Muscle layer of duodenum (tissue), 2 donors: Measurements from ENCODE around the gene TXNIP.

Experiments
- H3K27ac ChIP-seq: one replicate; pipeline ENCODE4 v1.7.0; 2013; ENCODE audit warnings: mild to moderate bottlenecking, low read length
- H3K27me3 ChIP-seq: one replicate; pipeline ENCODE4 v1.7.0; 2013; ENCODE audit warnings: low read depth, mild to moderate bottlenecking, control low read depth, low read length
- H3K36me3 ChIP-seq, 2 donors: one replicate each; pipeline ENCODE4 v1.7.0; 2013; ENCODE audit warnings: low read length in 2 of 2, control low read depth in 1 of 2, mild to moderate bottlenecking in 1 of 2; ENCODE audit not compliant: insufficient read depth in 2 of 2, control insufficient read depth in 1 of 2
- H3K4me1 ChIP-seq, 2 donors: one replicate each; pipeline ENCODE4 v1.7.0; 2013; ENCODE audit warnings: low read length in 2 of 2, mild to moderate bottlenecking in 2 of 2, control low read depth in 1 of 2, moderate library complexity in 1 of 2; ENCODE audit not compliant: insufficient read depth in 2 of 2, control insufficient read depth in 1 of 2
- H3K4me3 ChIP-seq, 2 donors: one replicate each; pipeline ENCODE4 v1.7.0; 2013; ENCODE audit warnings: low read length in 2 of 2, low read depth in 1 of 2, mild to moderate bottlenecking in 1 of 2
- H3K9me3 ChIP-seq, 2 donors: one replicate each; pipeline ENCODE4 v1.7.0; 2013; ENCODE audit warnings: low read length in 2 of 2, control low read depth in 1 of 2, mild to moderate bottlenecking in 1 of 2; ENCODE audit not compliant: control insufficient read depth in 1 of 2
- donor health status: healthy.

The TXNIP gene

GRCh38 chr1:145959957-145960467 is 36.4 kb downstream of the TXNIP start:
- peaks cover 4% of the 10 kb centered on the region for H3K27me3 ChIP-seq
- no peaks in the 10 kb centered on the region for H3K9me3 ChIP-seq
- H3K4me1 ChIP-seq = peaks cover 33 to 62% of the 10 kb centered on the region in 2 donors
- H3K36me3 ChIP-seq = no peaks in the 10 kb centered on the region
- peak overlapping the region; percentile 80 to 81 for H3K4me3 ChIP-seq
- H3K27ac ChIP-seq = peak overlapping the region; percentile 35

- H3K4me3 ChIP-seq = no peak overlapping the region
- no peaks in the 10 kb centered on the region for H3K36me3 ChIP-seq
- H3K4me1 ChIP-seq = peaks cover 33 to 68% of the 10 kb centered on the region in 2 donors
- no peaks in the 10 kb centered on the region for H3K9me3 ChIP-seq
- no peak overlapping the region for H3K27ac ChIP-seq
- H3K27me3 ChIP-seq = peaks cover 4% of the 10 kb centered on the region
Observed at GRCh38 chr1:145959333-145959732, 37.0 kb downstream of the TXNIP start.

- Histone ChIP-seq H3K36me3 (no peaks in the 10 kb centered on the region), H3K4me1 (peaks cover 30 to 69% of the 10 kb centered on the region in 2 donors), H3K9me3 (no peaks in the 10 kb centered on the region), H3K4me3 (no peak overlapping the region), H3K27ac (no peak overlapping the region), H3K27me3 (peaks cover 4% of the 10 kb centered on the region)
Observed at GRCh38 chr1:145958734-145959133, 37.6 kb downstream of the TXNIP start.

- Histone ChIP-seq H3K27me3 (peaks cover 4% of the 10 kb centered on the region), H3K9me3 (no peaks in the 10 kb centered on the region), H3K27ac (peak within 1 kb of the TSS; percentile 98), H3K4me1 (peaks cover 19 to 61% of the 10 kb centered on the region in 2 donors), H3K36me3 (no peaks in the 10 kb centered on the region), H3K4me3 (peak within 1 kb of the TSS; percentile 67 to 83)
Observed at GRCh38 chr1:145957443-145958319, 38.7 kb downstream of the TXNIP start, which contains the start of gene LIX1L. LIX1L (minus strand) TSS chr1:145958017; CDS start chr1:145957927, 90 bp downstream.

GRCh38 chr1:145956781-145957442 is 39.5 kb downstream of the TXNIP start:
- peak overlapping the region; percentile 98 for H3K27ac ChIP-seq
- peaks cover 4% of the 10 kb centered on the region for H3K27me3 ChIP-seq
- no peaks in the 10 kb centered on the region for H3K36me3 ChIP-seq
- peaks cover 18 to 62% of the 10 kb centered on the region in 2 donors for H3K4me1 ChIP-seq
- H3K9me3 ChIP-seq = no peaks in the 10 kb centered on the region
- H3K4me3 ChIP-seq = peak overlapping the region; percentile 67 to 83

GRCh38 chr1:145956361-145956760 is 40.0 kb downstream of the TXNIP start:
- H3K36me3 ChIP-seq = no peaks in the 10 kb centered on the region
- peak overlapping the region; percentile 67 to 83 for H3K4me3 ChIP-seq
- H3K27ac ChIP-seq = peak overlapping the region; percentile 98
- no peaks in the 10 kb centered on the region for H3K9me3 ChIP-seq
- H3K27me3 ChIP-seq = peaks cover 4% of the 10 kb centered on the region
- peaks cover 18 to 66% of the 10 kb centered on the region in 2 donors for H3K4me1 ChIP-seq

GRCh38 chr1:145955436-145955835 is 40.9 kb downstream of the TXNIP start:
- peak overlapping the region; percentile 98 for H3K27ac ChIP-seq
- H3K36me3 ChIP-seq = no peaks in the 10 kb centered on the region
- H3K9me3 ChIP-seq = no peaks in the 10 kb centered on the region
- no peaks in the 10 kb centered on the region for H3K27me3 ChIP-seq
- H3K4me3 ChIP-seq = peak overlapping the region; percentile 6 to 24
- H3K4me1 ChIP-seq = peaks cover 18 to 60% of the 10 kb centered on the region in 2 donors

- peaks cover 14 to 48% of the 10 kb centered on the region in 2 donors for H3K4me1 ChIP-seq
Observed at GRCh38 chr1:145953861-145954260, 42.5 kb downstream of the TXNIP start.

GRCh38 chr1:145952903-145953302 is 43.5 kb downstream of the TXNIP start:
- Histone ChIP-seq H3K4me1 (peaks cover 10 to 39% of the 10 kb centered on the region in 2 donors), H3K27me3 (no peaks in the 10 kb centered on the region), H3K27ac (no peak overlapping the region), H3K9me3 (no peaks in the 10 kb centered on the region), H3K36me3 (no peaks in the 10 kb centered on the region), H3K4me3 (no peak overlapping the region)

More at GRCh38 chr1:145953861-145954260, 42.5 kb downstream of the TXNIP start:
- no peaks in the 10 kb centered on the region for H3K27me3 ChIP-seq
- no peaks in the 10 kb centered on the region for H3K9me3 ChIP-seq
- no peak overlapping the region for H3K4me3 ChIP-seq
- H3K27ac ChIP-seq = no peak overlapping the region
- H3K36me3 ChIP-seq = no peaks in the 10 kb centered on the region

- Histone ChIP-seq H3K4me3 (no peak overlapping the region), H3K36me3 (peaks cover 5 to 7% of the 10 kb centered on the region in 2 donors), H3K27me3 (no peaks in the 10 kb centered on the region), H3K4me1 (peaks cover 10 to 39% of the 10 kb centered on the region in 2 donors), H3K27ac (no peak overlapping the region), H3K9me3 (no peaks in the 10 kb centered on the region)
Observed at GRCh38 chr1:145951526-145951925, 44.9 kb downstream of the TXNIP start.

- Histone ChIP-seq H3K36me3 (peaks cover 5 to 10% of the 10 kb centered on the region in 2 donors), H3K27me3 (no peaks in the 10 kb centered on the region), H3K4me1 (peaks cover 0 to 16% of the 10 kb centered on the region in 2 donors), H3K9me3 (no peaks in the 10 kb centered on the region), H3K4me3 (no peak overlapping the region), H3K27ac (no peak overlapping the region)
Observed at GRCh38 chr1:145949219-145949618, 47.2 kb downstream of the TXNIP start.
